ENCODE data around the gene GMPR.

Gene GMPR

DNA sequence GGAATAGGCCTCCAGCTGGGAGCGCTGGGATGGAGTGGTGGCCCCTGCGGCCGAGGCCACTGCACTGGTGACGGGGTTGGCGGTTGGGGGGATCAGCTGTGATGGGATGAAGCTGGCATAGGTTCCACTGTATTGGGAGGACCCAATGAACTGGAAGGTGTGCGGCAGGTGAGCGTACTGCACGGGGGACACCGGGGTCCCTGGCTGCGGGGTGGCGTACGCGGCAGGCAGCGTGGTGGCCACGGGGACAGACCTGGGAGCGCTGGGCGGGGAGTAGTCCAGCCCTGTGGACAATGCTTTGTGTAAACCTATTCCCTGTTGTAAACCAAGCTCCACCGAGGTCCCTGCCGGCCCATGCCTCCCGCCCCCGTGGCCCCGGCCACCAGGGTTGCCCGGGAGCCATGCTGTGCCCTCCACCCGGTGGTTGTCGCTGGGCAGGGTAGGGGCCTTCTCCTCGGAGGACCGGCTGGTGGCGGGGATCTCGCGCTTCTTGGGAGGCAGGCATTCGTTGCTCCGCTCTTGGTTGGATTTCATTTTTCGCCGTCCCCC lies 89.5 kb downstream of the GMPR start:
- DNase-seq (ENCODE audit: low read depth), result no peak

DNA sequence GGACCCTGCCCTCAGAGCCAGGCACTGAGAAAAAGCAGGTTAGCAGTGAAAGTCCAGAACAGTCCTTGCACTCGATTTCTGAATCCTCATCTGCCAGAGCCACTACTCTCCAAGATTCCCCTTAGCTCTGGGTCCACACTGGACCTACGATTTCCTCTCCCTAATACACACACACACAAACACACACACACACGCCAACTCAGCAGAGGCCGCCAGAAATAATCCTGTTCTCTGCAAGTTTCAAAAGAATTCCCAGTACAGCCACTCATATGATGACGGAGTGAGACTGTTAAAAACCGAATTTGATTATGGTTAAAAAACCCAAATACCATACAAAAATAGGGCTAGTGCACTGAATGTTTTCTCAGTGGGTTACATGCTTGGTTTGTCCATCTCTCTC lies 90.8 kb downstream of the GMPR start:
- no peak for DNase-seq (ENCODE audit: low read depth)

DNA sequence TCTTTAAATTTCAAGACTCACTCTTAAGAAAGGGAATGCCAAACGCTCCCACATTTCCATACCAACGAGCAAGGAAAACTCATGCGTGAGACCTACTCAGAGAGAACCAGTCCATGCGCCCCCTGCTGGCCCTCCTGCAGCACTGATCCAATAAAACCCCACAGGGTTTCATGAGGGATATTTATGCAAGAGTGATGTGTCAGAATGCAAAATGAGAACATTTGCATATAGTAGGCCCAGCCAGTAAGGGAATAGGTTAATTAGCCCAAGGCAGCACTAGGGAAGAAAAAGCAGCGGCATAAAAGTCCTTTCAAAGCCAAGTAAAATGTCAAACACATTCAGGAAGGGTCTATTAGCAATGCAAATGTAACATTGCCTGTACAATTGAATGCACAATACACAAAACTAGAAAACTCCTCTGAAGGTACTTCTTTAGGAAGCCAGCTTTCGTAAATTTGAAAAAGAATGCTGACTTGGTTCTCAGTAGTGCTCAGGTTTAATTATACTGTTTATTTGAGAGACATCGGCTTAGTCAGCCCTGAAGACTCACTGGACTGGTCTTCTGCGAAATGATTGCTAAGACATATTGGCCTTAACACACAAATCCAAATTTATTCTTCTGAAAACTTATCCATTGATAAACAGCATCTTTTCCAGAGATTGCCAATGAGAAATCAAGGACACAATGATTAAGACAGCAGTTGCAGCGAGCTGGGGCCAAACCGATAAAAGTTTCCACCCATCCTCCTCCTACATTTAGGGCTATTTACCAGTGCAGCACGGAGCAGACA lies 93.2 kb downstream of the GMPR start:
- DNase-seq (ENCODE audit: low read depth), result peak; percentile 53

DNA sequence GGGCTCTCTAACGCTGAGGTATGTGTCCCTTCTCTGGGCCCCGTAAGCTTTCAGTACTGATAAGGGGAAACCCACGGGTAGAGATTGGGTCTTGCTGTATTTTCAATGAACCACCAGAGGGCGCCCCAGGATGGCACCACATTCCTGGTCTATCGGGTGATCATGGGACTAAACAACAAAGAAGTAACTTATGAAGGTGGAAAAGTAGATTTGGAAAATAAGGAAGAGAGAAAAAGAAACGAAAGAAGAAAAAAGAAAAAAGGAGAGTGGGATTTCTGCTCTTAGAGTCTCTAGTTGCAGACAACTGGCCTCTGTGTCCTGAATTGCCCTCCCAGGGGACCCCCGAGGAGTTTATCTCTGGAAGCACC lies 93.8 kb downstream of the GMPR start:
- DNase-seq (ENCODE audit: low read depth), result peak; percentile 79

DNA sequence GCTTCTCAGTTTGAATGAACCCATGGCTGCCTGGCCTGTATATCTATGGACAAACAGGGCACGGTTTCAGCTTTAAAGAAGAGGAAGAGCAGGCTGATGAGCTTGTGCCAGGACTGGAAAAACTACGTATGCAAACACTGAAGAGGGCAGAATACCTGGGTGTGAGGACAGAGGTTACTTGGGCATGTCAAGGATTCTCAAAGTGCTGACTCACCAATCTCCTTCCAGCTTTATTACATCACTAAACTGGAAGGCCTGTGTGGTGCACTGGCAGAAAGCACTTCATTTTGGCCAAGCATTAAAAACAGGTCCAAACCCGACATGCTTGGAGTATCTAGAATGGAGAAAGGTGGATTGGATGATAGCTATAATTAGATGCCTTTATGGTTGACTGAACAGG lies 95.2 kb downstream of the GMPR start:
- no peak for DNase-seq (ENCODE audit: low read depth)

DNA sequence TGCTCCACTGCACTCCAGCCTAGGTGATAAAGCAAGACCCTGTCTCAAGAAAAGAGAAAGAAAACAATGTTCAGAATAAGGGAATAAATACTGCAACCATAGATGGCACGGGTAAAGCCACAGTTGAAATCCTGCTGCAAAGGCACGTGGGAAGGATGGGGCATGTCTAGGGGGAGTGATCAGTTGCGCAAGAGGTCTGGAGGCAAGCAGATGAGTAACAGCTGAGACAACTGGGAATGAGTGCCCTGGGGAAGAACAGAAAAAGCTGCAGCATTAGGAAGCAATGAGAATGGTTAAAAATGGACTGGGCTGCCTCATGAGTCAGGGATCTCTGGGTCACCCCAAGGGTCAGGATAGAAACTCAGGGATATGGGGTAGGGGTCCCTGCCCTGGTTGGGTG lies 96.3 kb downstream of the GMPR start:
- no peak for DNase-seq (ENCODE audit: low read depth)

DNA sequence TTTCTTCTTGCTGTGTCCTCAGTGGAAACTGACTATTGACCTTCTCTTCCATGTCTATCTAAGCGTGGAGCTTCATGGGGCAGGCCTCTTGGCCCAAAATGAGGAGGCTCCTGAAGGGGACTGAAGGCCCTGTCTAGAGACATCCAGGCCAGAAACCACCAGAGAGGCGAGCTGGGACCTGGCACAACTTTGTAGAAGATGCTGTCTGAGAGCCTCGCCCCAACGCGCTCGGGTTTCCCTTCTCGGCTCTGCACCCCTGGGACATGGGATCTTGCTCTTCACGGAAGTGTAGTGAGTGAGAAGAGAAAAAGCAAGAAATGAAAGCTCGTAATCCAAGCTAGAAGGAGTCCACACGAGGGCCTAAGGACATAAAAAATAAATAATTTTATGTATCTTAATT lies 96.8 kb downstream of the GMPR start:
- DNase-seq (ENCODE audit: low read depth), result no peak

DNA sequence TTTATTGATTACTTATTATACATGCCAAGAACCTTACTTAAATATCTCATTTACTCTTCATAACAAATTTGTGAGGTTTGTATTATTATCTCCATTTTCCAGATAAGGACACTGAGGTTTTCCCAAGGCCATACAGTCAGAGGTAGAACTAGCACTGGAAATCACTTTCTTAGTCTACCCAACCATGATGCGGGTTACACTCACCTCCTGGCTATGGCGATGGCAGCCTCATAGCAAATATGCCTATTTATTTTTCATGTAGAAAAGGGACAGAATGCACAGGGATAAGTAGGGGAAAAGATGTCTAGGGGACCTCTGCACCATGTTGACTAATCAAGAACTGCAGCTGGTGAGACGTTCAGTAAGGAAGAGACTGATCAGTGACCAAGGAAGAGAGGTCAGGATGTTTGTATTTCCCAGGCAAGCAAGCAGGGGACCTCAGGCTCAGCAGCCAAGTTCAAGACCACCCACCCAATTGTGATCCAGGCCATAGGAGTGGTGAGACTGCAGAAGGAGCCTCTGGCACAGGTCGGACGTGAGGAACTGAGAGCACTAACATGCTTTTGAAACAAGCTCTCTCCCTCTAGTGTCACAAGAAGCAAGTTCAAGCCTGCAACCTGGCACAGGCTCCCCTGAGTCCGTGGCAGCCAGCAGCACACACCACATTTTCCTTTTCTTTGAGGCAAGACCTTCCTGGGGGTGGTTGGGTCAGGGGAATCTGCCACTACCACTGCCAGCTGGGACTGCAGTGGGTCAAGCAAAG lies 97.8 kb downstream of the GMPR start:
- no peak for DNase-seq (ENCODE audit: low read depth)

DNA sequence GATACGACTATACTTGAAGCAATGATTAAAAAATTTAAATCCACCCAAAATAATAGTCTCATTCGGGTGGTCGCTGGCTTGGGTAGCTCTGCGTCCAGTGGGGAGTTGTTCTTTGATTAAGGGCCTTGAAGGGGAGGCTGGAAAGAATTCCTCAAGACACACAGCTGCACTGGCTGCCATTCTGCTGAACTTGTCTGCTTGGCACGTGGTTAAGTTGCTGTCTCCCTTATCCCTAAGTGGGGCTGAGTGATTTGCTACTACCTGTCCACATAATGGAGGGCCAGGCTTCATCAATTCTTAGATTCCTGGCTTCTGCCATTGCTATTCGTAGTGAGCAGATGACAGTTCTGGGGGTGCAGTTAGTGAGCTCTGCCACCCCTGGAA lies 98.5 kb downstream of the GMPR start:
- DNase-seq (ENCODE audit: low read depth), result no peak

DNA sequence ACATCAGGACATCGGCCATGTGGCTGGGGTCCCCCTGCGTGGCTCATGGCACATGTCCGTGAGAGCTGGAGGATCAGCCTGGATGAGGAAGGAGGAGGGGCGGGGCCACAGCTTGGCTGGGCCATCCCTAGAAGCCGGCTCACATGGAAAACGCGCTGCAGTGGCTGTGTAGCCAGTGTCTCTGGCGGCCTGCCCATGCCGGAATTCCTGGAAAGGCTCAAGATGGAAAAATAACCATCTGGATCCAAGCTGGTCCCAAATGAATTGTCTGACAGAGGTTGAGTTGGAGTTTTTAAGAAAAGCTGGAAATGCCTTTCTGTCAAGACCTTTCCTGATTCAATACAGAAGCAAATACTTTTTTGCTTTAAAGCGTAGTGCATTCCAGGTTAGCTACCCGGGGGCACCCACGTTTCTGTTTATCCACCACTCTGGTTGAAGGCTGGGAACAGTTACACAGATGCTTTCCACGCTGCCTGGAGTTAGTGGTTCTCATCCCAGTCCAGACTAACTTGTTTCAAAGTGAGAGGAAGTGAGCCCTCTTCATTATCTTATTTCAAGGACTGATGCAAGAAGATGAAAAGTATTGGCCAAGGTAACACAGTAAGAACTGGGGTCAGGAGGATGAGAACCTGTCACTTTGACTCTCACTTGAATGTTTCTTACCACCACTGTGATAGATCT lies 99.0 kb downstream of the GMPR start:
- DNase-seq (ENCODE audit: low read depth), result no peak

DNA sequence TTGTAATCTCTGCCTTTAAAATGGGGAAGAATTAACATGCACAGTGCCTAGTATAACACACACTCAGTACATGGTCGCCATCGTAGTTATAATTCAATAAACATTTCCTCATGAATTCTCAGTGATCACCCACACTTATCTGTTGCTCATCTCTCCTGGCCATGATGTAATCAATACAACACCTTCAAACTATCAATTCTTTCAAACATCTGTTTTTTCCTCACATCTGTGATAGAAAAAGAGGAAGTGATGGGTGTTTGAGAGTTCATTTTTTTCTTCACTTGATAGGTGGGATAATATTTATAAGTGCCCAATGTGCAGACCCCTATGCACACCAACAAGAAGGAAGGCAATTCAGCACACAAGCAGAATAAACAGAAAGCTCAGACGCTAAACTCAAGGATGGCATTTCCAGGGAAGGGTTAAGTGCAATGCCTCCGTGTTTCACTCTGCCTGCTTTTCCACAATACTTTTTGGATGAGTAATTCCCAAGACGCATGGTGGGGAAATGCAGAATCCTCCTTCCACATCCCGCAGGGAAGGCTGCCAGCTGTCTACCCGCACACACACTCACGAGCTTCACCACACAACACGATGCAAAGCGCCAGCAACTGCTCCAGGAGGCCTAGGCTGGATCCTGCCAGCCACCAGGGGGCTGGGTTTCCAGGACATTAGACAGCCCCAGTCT lies 100.3 kb downstream of the GMPR start:
- no peak for DNase-seq (ENCODE audit: low read depth)

DNA sequence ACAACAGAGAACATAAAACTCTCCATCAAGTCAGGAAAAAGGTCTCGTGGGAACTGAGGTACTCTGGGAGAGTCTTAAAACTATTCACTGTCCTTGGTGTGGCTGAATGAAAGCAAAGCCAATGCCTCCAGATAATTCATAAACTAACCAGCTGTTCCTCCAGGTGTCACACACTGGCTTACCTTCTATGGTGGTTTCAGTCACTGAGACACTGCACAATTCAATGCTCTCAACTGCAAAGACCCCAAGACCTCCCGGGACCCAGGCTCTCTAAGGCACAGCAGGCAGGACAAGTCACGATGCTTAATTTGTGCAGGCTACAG lies 100.8 kb downstream of the GMPR start:
- no peak for DNase-seq (ENCODE audit: low read depth)

DNA sequence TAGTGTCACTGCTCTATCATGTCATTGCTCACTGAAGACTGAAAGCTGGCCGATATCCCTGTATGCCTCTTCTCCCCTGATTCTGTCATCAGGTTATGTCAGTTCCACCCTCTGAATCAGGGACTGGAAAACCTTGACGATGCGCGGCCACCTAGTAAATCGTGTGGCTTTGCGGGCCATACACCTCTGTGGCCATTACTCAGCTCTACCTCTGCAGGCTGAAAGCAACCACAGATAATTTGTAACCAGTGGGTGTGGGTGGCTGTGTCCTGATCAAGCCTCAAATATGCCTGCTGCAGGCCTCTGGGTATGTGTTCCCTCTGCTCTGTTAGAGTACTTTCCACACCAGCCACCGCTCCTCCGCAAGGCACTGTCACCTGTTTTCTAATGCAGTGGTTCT lies 105.2 kb downstream of the GMPR start:
- DNase-seq (ENCODE audit: low read depth), result no peak

DNA sequence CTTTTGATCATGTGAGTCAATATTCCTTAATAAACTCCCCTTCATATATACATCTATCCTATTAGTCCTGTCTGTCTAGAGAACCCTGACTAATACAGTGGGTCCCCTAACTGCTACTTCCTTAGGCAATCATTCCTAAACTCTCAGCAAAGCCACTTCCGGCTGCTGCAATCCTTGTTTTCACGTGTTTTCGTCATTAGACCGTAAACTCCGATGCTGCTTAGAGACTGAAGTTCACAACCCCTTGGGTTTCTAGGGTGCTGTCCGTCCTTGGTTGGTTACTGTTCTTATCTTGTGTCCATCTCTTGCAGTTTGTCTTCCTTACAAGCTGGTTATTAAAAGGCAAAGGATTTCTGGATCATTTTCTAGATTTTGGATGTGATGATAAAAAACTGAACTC lies 106.4 kb downstream of the GMPR start:
- DNase-seq (ENCODE audit: low read depth), result no peak
